Measurements from ENCODE around the gene PRSS37.

Gene PRSS37

GRCh38 chr7:141847996-141848395 is 6.7 kb upstream of the PRSS37 start:
- Histone ChIP-seq H3K4me1 (ENCODE audit: insufficient read depth, low read length, poor library complexity, severe bottlenecking) (no peaks in the 10 kb centered on the region), H3F3A (ENCODE audit: low read depth) (no peaks in the 10 kb centered on the region), H3K79me2 (ENCODE audit: insufficient read depth, low read length) (no peaks in the 10 kb centered on the region), H3K9ac (ENCODE audit: low read depth, low read length, poor library complexity, severe bottlenecking) (no peak overlapping the region), H3K4me3 (ENCODE audit: low read length, poor library complexity, severe bottlenecking) (no peak overlapping the region), H3K9me3 (ENCODE audit: insufficient read depth, low read depth, low read length) (peaks cover 4% of the 10 kb centered on the region; the same call in 1 of the 2 replicates), H2AFZ (ENCODE audit: low read length) (no peak overlapping the region), H4K20me1 (ENCODE audit: insufficient read depth, low read length, poor library complexity, severe bottlenecking) (no peaks in the 10 kb centered on the region), H3K4me2 (ENCODE audit: low read depth, low read length, poor library complexity, severe bottlenecking) (no peak overlapping the region), H3K27me3 (ENCODE audit: insufficient read depth, low read length, poor library complexity, severe bottlenecking) (no peaks in the 10 kb centered on the region), H3K9me2 (replicated peaks; ENCODE audit: low read depth, low read length) (no peaks in the 10 kb centered on the region), H3K36me3 (ENCODE audit: insufficient read depth, low read length) (no peaks in the 10 kb centered on the region)
- TF ChIP-seq CTCF (conservative IDR thresholded peaks at IDR 0.05; ENCODE audit: low read length) (no peak), EZH2phosphoT487 (IDR thresholded peaks at IDR 0.05; ENCODE audit: borderline replicate concordance) (no peak)

- H3K36me3 ChIP-seq (ENCODE audit: insufficient read depth, low read length), result no peaks in the 10 kb centered on the region
- H2AFZ ChIP-seq (ENCODE audit: low read length), result no peak overlapping the region
- H3K9ac ChIP-seq (ENCODE audit: low read depth, low read length, poor library complexity, severe bottlenecking), result no peak overlapping the region
- no peaks in the 10 kb centered on the region for H4K20me1 ChIP-seq (ENCODE audit: insufficient read depth, low read length, poor library complexity, severe bottlenecking)
- H3K4me1 ChIP-seq (ENCODE audit: insufficient read depth, low read length, poor library complexity, severe bottlenecking), result no peaks in the 10 kb centered on the region
- H3K4me2 ChIP-seq (ENCODE audit: low read depth, low read length, poor library complexity, severe bottlenecking), result no peak overlapping the region
- H3F3A ChIP-seq (ENCODE audit: low read depth), result no peaks in the 10 kb centered on the region
- H3K4me3 ChIP-seq (ENCODE audit: low read length, poor library complexity, severe bottlenecking), result no peak overlapping the region
- H3K9me2 ChIP-seq (replicated peaks; ENCODE audit: low read depth, low read length), result no peaks in the 10 kb centered on the region
- H3K79me2 ChIP-seq (ENCODE audit: insufficient read depth, low read length), result no peaks in the 10 kb centered on the region
- TF ChIP-seq CTCF (conservative IDR thresholded peaks at IDR 0.05; ENCODE audit: low read length) (no peak), EZH2phosphoT487 (IDR thresholded peaks at IDR 0.05; ENCODE audit: borderline replicate concordance) (no peak)
- no peaks in the 10 kb centered on the region for H3K9me3 ChIP-seq (ENCODE audit: insufficient read depth, low read depth, low read length)
- H3K27me3 ChIP-seq (ENCODE audit: insufficient read depth, low read length, poor library complexity, severe bottlenecking), result no peaks in the 10 kb centered on the region
Measured at GRCh38 chr7:141844256-141844655, 3.0 kb upstream of the PRSS37 start.

GRCh38 chr7:141842904-141843303 is 1.6 kb upstream of the PRSS37 start:
- Histone ChIP-seq H3K4me1 (ENCODE audit: insufficient read depth, low read length, poor library complexity, severe bottlenecking) (no peaks in the 10 kb centered on the region), H3K9me2 (replicated peaks; ENCODE audit: low read depth, low read length) (no peaks in the 10 kb centered on the region), H3K36me3 (ENCODE audit: insufficient read depth, low read length) (no peaks in the 10 kb centered on the region), H3K79me2 (ENCODE audit: insufficient read depth, low read length) (no peaks in the 10 kb centered on the region), H3K4me2 (ENCODE audit: low read depth, low read length, poor library complexity, severe bottlenecking) (no peak overlapping the region), H4K20me1 (ENCODE audit: insufficient read depth, low read length, poor library complexity, severe bottlenecking) (no peaks in the 10 kb centered on the region), H3K4me3 (ENCODE audit: low read length, poor library complexity, severe bottlenecking) (no peak overlapping the region), H3K9me3 (ENCODE audit: insufficient read depth, low read depth, low read length) (no peaks in the 10 kb centered on the region), H3K9ac (ENCODE audit: low read depth, low read length, poor library complexity, severe bottlenecking) (no peak overlapping the region), H3K27me3 (ENCODE audit: insufficient read depth, low read length, poor library complexity, severe bottlenecking) (no peaks in the 10 kb centered on the region), H2AFZ (ENCODE audit: low read length) (no peak overlapping the region), H3F3A (ENCODE audit: low read depth) (no peaks in the 10 kb centered on the region)
- TF ChIP-seq EZH2phosphoT487 (IDR thresholded peaks at IDR 0.05; ENCODE audit: borderline replicate concordance) (no peak), CTCF (conservative IDR thresholded peaks at IDR 0.05; ENCODE audit: low read length) (no peak)
